Naive thymus-derived CD8-positive, alpha-beta T cell (primary cell): ENCODE results near the gene SCOC. TPM values are rescaled to one million over a fixed set of nuclear protein-coding genes. Genes with fewer than 3 reads are reported as not detected.

Experiments used
- ATAC-seq, 2 donors: fragments of 150-1000 bp; cut with Tn5 transposase in 1 of 2; sonication (Bioruptor Pico), chemical (Tn5 transposase) in 1 of 2; 1 replicate in 1 of 2; 2 replicates in 1 of 2; pipeline ENCODE4 v1.10.0; 2021; ENCODE audit warnings: mild to moderate bottlenecking in 2 of 2, moderate library complexity in 2 of 2
- POLR2A ChIA-PET: fragments of 350-600 bp; sonication (Branson Sonifier 250); formaldehyde crosslinking; loops from one replicate; lab custom pipeline; 2021; ENCODE audit warnings: antibody characterized with exemption; lab: Charles Lee
- DNase-seq, 10 donors: peaks; one replicate each; pipeline versions ENCODE4 v3.0.0 to v3.0.0-alpha.2; 2020 to 2022
- H3K27ac Mint-ChIP-seq, 10 donors: one replicate each; pipeline ENCODE4 v1.8.0; 2020 to 2022; ENCODE audit warnings: mild to moderate bottlenecking in 10 of 10, mixed read lengths in 10 of 10, moderate library complexity in 4 of 10, inconsistent platforms in 1 of 10
- H3K27me3 Mint-ChIP-seq, 5 donors: one replicate each; pipeline ENCODE4 v1.8.0; 2021 to 2022; ENCODE audit warnings: mixed read lengths in 5 of 5
- H3K36me3 Mint-ChIP-seq, 3 donors: one replicate each; pipeline ENCODE4 v1.8.0; 2020 to 2022; ENCODE audit warnings: mixed read lengths in 3 of 3, mild to moderate bottlenecking in 2 of 3, inconsistent platforms in 1 of 3
- H3K4me1 Mint-ChIP-seq, 4 donors: one replicate each; pipeline ENCODE4 v1.8.0; 2021 to 2022; ENCODE audit warnings: mixed read lengths in 4 of 4
- H3K4me3 Mint-ChIP-seq, 10 donors: one replicate each; pipeline ENCODE4 v1.8.0; 2020 to 2022; ENCODE audit warnings: mild to moderate bottlenecking in 10 of 10, mixed read lengths in 10 of 10, moderate library complexity in 6 of 10, inconsistent platforms in 1 of 10
- H3K9me3 Mint-ChIP-seq, 9 donors: one replicate each; pipeline ENCODE4 v1.8.0; 2020 to 2022; ENCODE audit warnings: mixed read lengths in 9 of 9, mild to moderate bottlenecking in 3 of 9, inconsistent platforms in 1 of 9, moderate library complexity in 1 of 9
- polyA plus RNA-seq, 3 donors: library from polyadenylated mRNA; unstranded; fragments of 300-500 nt; fragmentation: Illumina TruSeq; gene quantifications; one replicate each; pipeline ENCODE4 v1.2.3, GENCODE V29; 2021
- total RNA-seq, 8 experiments: library from RNA in 2 of 8; stranded (reverse) in 2 of 8; gene quantifications; one replicate each; pipeline ENCODE4 v1.2.3 and lab custom pipeline; 2021 to 2026

The SCOC gene
- total RNA-seq (10 to 100 TPM; 26.3 to 32.6 TPM), polyA plus RNA-seq (10 to 100 TPM; 38.2 to 50.9 (median 38.2) TPM), total RNA-seq (lab: John Stamatoyannopoulos, UW) (11.7 to 40.2 (median 29.4) reads per million in 6 experiments)

GRCh38 chr4:140373328-140374129 lies at the start of gene SCOC:
Gene SCOC, plus strand, starts transcription at chr4:140373646. Its CDS starts 5,525 bp downstream, at chr4:140379171.
- Mint-ChIP-seq H3K4me1 (peaks cover 12 to 48% (median 37%) of the 10 kb centered on the region in 4 donors), H3K9me3 (no peaks in the 10 kb centered on the region), H3K27me3 (peaks cover 0 to 3% (median 0%) of the 10 kb centered on the region in 5 donors), H3K27ac (peak within 1 kb of the TSS in 7 of 10 donors; percentile 29 to 91 (median 85)), H3K36me3 (no peaks in the 10 kb centered on the region), H3K4me3 (peak within 1 kb of the TSS in 2 of 10 donors; percentile 88 to 89)
- POLR2A ChIA-PET, result interaction anchor here (0.9 to 2.8 kb wide), 9 partner anchors 11 to 1290 kb away, joined by 3 to 28 read pairs (median 4); partner anchors contain the start of gene ELMOD2
- peak; percentile 86 to 99 (median 96) for DNase-seq
- peak; percentile 94 to 95 for ATAC-seq

GRCh38 chr4:140326395-140326993 lies 47.0 kb upstream of the SCOC start:
- Mint-ChIP-seq H3K9me3 (peaks cover 0 to 5% (median under 1%) of the 10 kb centered on the region in 9 donors), H3K4me3 (no peak overlapping the region), H3K4me1 (peaks cover 2 to 5% (median 4%) of the 10 kb centered on the region in 4 donors), H3K36me3 (peaks cover 0 to 3% (median 1%) of the 10 kb centered on the region in 3 donors), H3K27ac (no peak overlapping the region), H3K27me3 (peaks cover 0 to 9% (median 1%) of the 10 kb centered on the region in 5 donors)
- peak in 1 of 2 donors; percentile 44 for ATAC-seq
- peak in 1 of 10 donors; percentile 11 for DNase-seq
- POLR2A ChIA-PET, result no interaction called here

GRCh38 chr4:140330311-140330900 lies 43.0 kb upstream of the SCOC start:
- no peak for DNase-seq
- peaks cover 0 to 4% (median 1%) of the 10 kb centered on the region in 5 donors for H3K27me3 Mint-ChIP-seq
- no peak overlapping the region for H3K27ac Mint-ChIP-seq
- ATAC-seq, result no peak
- peaks cover 0 to 2% (median 0%) of the 10 kb centered on the region in 9 donors for H3K9me3 Mint-ChIP-seq
- H3K4me3 Mint-ChIP-seq, result no peak overlapping the region
- POLR2A ChIA-PET, result no interaction called here
- no peaks in the 10 kb centered on the region for H3K36me3 Mint-ChIP-seq
- peaks cover 2 to 9% (median 6%) of the 10 kb centered on the region in 4 donors for H3K4me1 Mint-ChIP-seq

- H3K36me3 Mint-ChIP-seq, result no peaks in the 10 kb centered on the region
These were observed 42.2 kb upstream of the SCOC start for GRCh38 chr4:140331245-140331644.

GRCh38 chr4:140331876-140332275 lies 41.6 kb upstream of the SCOC start:
- H3K9me3 Mint-ChIP-seq, result peaks cover 0 to 2% (median 0%) of the 10 kb centered on the region in 9 donors
- no peak for DNase-seq
- H3K27me3 Mint-ChIP-seq, result peaks cover 1 to 11% (median 7%) of the 10 kb centered on the region in 5 donors
- POLR2A ChIA-PET, result no interaction called here
- no peak overlapping the region for H3K27ac Mint-ChIP-seq
- H3K36me3 Mint-ChIP-seq, result no peaks in the 10 kb centered on the region
- peaks cover 2 to 9% (median 6%) of the 10 kb centered on the region in 4 donors for H3K4me1 Mint-ChIP-seq
- no peak for ATAC-seq
- H3K4me3 Mint-ChIP-seq, result no peak overlapping the region

More at GRCh38 chr4:140331245-140331644, 42.2 kb upstream of the SCOC start:
- DNase-seq, result no peak
- Mint-ChIP-seq H3K9me3 (peaks cover 0 to 2% (median 0%) of the 10 kb centered on the region in 9 donors), H3K27me3 (peaks cover 1 to 5% (median 3%) of the 10 kb centered on the region in 5 donors), H3K4me3 (no peak overlapping the region), H3K4me1 (peaks cover 2 to 9% (median 6%) of the 10 kb centered on the region in 4 donors), H3K27ac (no peak overlapping the region)
- POLR2A ChIA-PET, result no interaction called here
- no peak for ATAC-seq

GRCh38 chr4:140332734-140333133 lies 40.7 kb upstream of the SCOC start:
- POLR2A ChIA-PET, result no interaction called here
- peaks cover 0 to 3% (median 0%) of the 10 kb centered on the region in 3 donors for H3K36me3 Mint-ChIP-seq
- H3K27me3 Mint-ChIP-seq, result peaks cover 3 to 20% (median 9%) of the 10 kb centered on the region in 5 donors
- DNase-seq, result no peak
- peaks cover 2 to 9% (median 6%) of the 10 kb centered on the region in 4 donors for H3K4me1 Mint-ChIP-seq
- no peak overlapping the region for H3K4me3 Mint-ChIP-seq
- ATAC-seq, result no peak
- H3K9me3 Mint-ChIP-seq, result peaks cover 0 to 5% (median 0%) of the 10 kb centered on the region in 9 donors
- H3K27ac Mint-ChIP-seq, result no peak overlapping the region

- peaks cover 0 to 5% (median 0%) of the 10 kb centered on the region in 9 donors for H3K9me3 Mint-ChIP-seq
- POLR2A ChIA-PET, result no interaction called here
- peaks cover 2 to 9% (median 6%) of the 10 kb centered on the region in 4 donors for H3K4me1 Mint-ChIP-seq
- H3K36me3 Mint-ChIP-seq, result peaks cover 0 to 3% (median 0%) of the 10 kb centered on the region in 3 donors
- H3K27ac Mint-ChIP-seq, result no peak overlapping the region
- H3K27me3 Mint-ChIP-seq, result peaks cover 5 to 26% (median 9%) of the 10 kb centered on the region in 5 donors
- no peak for ATAC-seq
- H3K4me3 Mint-ChIP-seq, result no peak overlapping the region
- DNase-seq, result no peak
These were observed 39.9 kb upstream of the SCOC start for GRCh38 chr4:140333523-140333922.

GRCh38 chr4:140335076-140335475 lies 38.4 kb upstream of the SCOC start:
- peaks cover 2 to 9% (median 6%) of the 10 kb centered on the region in 4 donors for H3K4me1 Mint-ChIP-seq
- H3K27me3 Mint-ChIP-seq, result peaks cover 4 to 26% (median 7%) of the 10 kb centered on the region in 5 donors
- peaks cover 0 to 3% (median 0%) of the 10 kb centered on the region in 3 donors for H3K36me3 Mint-ChIP-seq
- no peak for DNase-seq
- no peak for ATAC-seq
- H3K4me3 Mint-ChIP-seq, result no peak overlapping the region
- H3K9me3 Mint-ChIP-seq, result peaks cover 0 to 5% (median 0%) of the 10 kb centered on the region in 9 donors
- no peak overlapping the region for H3K27ac Mint-ChIP-seq
- POLR2A ChIA-PET, result no interaction called here

- Mint-ChIP-seq H3K27ac (no peak overlapping the region), H3K4me3 (no peak overlapping the region), H3K27me3 (peaks cover 5 to 26% (median 6%) of the 10 kb centered on the region in 5 donors), H3K9me3 (peaks cover 0 to 5% (median 0%) of the 10 kb centered on the region in 9 donors), H3K4me1 (peaks cover 0 to under 1% (median under 1%) of the 10 kb centered on the region in 4 donors), H3K36me3 (peaks cover 0 to 3% (median 0%) of the 10 kb centered on the region in 3 donors)
- ATAC-seq (no peak), DNase-seq (no peak)
- POLR2A ChIA-PET, result no interaction called here
These were observed 36.7 kb upstream of the SCOC start for GRCh38 chr4:140336730-140337129.

GRCh38 chr4:140342620-140343019 lies 30.8 kb upstream of the SCOC start:
- no peak for ATAC-seq

GRCh38 chr4:140343303-140343702 lies 30.1 kb upstream of the SCOC start:
- POLR2A ChIA-PET, result no interaction called here
- ATAC-seq, result no peak
- H3K4me3 Mint-ChIP-seq, result peak overlapping the region in 2 of 10 donors; percentile 19 to 33

More at GRCh38 chr4:140342620-140343019, 30.8 kb upstream of the SCOC start:
- Mint-ChIP-seq H3K27me3 (peaks cover 9 to 26% (median 15%) of the 10 kb centered on the region in 5 donors), H3K9me3 (peaks cover 0 to 3% (median 0%) of the 10 kb centered on the region in 9 donors), H3K4me1 (peaks cover 4 to 6% (median 5%) of the 10 kb centered on the region in 4 donors), H3K36me3 (no peaks in the 10 kb centered on the region), H3K27ac (no peak overlapping the region), H3K4me3 (no peak overlapping the region)
- no peak for DNase-seq
- POLR2A ChIA-PET, result no interaction called here

GRCh38 chr4:140344101-140344500 lies 29.3 kb upstream of the SCOC start:
- no peak for ATAC-seq
- H3K27ac Mint-ChIP-seq, result no peak overlapping the region
- H3K4me3 Mint-ChIP-seq, result no peak overlapping the region
- peaks cover 4 to 6% (median 5%) of the 10 kb centered on the region in 4 donors for H3K4me1 Mint-ChIP-seq
- H3K9me3 Mint-ChIP-seq, result peaks cover 0 to 3% (median 0%) of the 10 kb centered on the region in 9 donors
- no peaks in the 10 kb centered on the region for H3K36me3 Mint-ChIP-seq
- POLR2A ChIA-PET, result no interaction called here
- DNase-seq, result no peak
- peaks cover 9 to 21% (median 15%) of the 10 kb centered on the region in 5 donors for H3K27me3 Mint-ChIP-seq

More at GRCh38 chr4:140343303-140343702, 30.1 kb upstream of the SCOC start:
- Mint-ChIP-seq H3K4me1 (peaks cover 4 to 6% (median 5%) of the 10 kb centered on the region in 4 donors), H3K27ac (no peak overlapping the region), H3K27me3 (peaks cover 9 to 21% (median 15%) of the 10 kb centered on the region in 5 donors), H3K9me3 (peaks cover 0 to 3% (median 0%) of the 10 kb centered on the region in 9 donors), H3K36me3 (no peaks in the 10 kb centered on the region)
- no peak for DNase-seq
